Astrocyte (in vitro differentiated cells and primary cell): Measurements from ENCODE around the gene RXFP1.

Experiments used
- CTCF ChIP-seq: IDR thresholded peaks from 2 replicates; pipeline ENCODE4 v1.5.1; 2011; ENCODE audit warnings: low read depth, mild to moderate bottlenecking, inconsistent platforms, low read length, moderate library complexity; ENCODE audit not compliant: insufficient read depth
- EZH2 ChIP-seq: IDR thresholded peaks from 2 replicates; pipeline ENCODE4 v1.6.1; 2012; ENCODE audit warnings: mild to moderate bottlenecking, low read length, inconsistent platforms; ENCODE audit not compliant: insufficient read depth

- TF ChIP-seq CTCF, result no peak
- no peak for TF ChIP-seq EZH2
Observed at GRCh38 chr4:158652920-158653319, 131.2 kb downstream of the RXFP1 start.
